Parathyroid adenoma (tissue), 2 donors: ENCODE data around the gene TSGA10IP.

Source experiments
- H2AFZ ChIP-seq: fragments of 300-600 bp; sonication (generic); one replicate; pipeline ENCODE4 v1.7.0; 2017; ENCODE audit warnings: antibody characterized with exemption, mild to moderate bottlenecking
- H3K27ac ChIP-seq: fragments of 300-600 bp; sonication (generic); one replicate; pipeline ENCODE4 v1.7.0; 2017
- H3K27me3 ChIP-seq: fragments of 300-600 bp; sonication (generic); one replicate; pipeline ENCODE4 v1.7.0; 2017; ENCODE audit warnings: low read length; ENCODE audit not compliant: control insufficient read depth, insufficient read depth
- H3K36me3 ChIP-seq: fragments of 300-600 bp; sonication (generic); one replicate; pipeline ENCODE4 v1.7.0; 2017; ENCODE audit warnings: low read length; ENCODE audit not compliant: control insufficient read depth, insufficient read depth
- H3K4me1 ChIP-seq: fragments of 300-600 bp; sonication (generic); one replicate; pipeline ENCODE4 v1.7.0; 2017; ENCODE audit warnings: control low read depth
- H3K4me2 ChIP-seq: fragments of 300-600 bp; sonication (generic); one replicate; pipeline ENCODE4 v1.7.0; 2017; ENCODE audit warnings: low read length
- H3K4me3 ChIP-seq: fragments of 300-600 bp; sonication (generic); one replicate; pipeline ENCODE4 v1.7.0; 2017; ENCODE audit warnings: low read depth, low read length
- H3K79me2 ChIP-seq: fragments of 300-600 bp; sonication (generic); one replicate; pipeline ENCODE4 v1.7.0; 2017; ENCODE audit warnings: control low read depth
- H3K9ac ChIP-seq: fragments of 300-600 bp; sonication (generic); one replicate; pipeline ENCODE4 v1.7.0; 2017; ENCODE audit warnings: mild to moderate bottlenecking
- H3K9me3 ChIP-seq: fragments of 300-600 bp; sonication (generic); one replicate; pipeline ENCODE4 v1.7.0; 2017; ENCODE audit warnings: low read length; ENCODE audit not compliant: control insufficient read depth
- CTCF ChIP-seq: fragments of 300-600 bp; sonication (generic); IDR thresholded peaks from one replicate; pipeline ENCODE4 v1.7.0; 2017; ENCODE audit warnings: antibody characterized with exemption, mild to moderate bottlenecking
- donor health status: primary hyperparathyroidism.

Gene TSGA10IP

GRCh38 chr11:65937766-65938165 lies 7.5 kb upstream of the TSGA10IP start:
- H3K4me3 ChIP-seq: no peak overlapping the region
- no peaks in the 10 kb centered on the region for H3K36me3 ChIP-seq
- H3K9me3 ChIP-seq: no peaks in the 10 kb centered on the region
- no peak overlapping the region for H3K27ac ChIP-seq
- H3K27me3 ChIP-seq: no peaks in the 10 kb centered on the region
- no peak for TF ChIP-seq CTCF
- H3K4me2 ChIP-seq: no peak overlapping the region
- H3K4me1 ChIP-seq: no peaks in the 10 kb centered on the region
- no peak overlapping the region for H2AFZ ChIP-seq
- H3K79me2 ChIP-seq: no peaks in the 10 kb centered on the region
- H3K9ac ChIP-seq: no peak overlapping the region

GRCh38 chr11:65941720-65942310 lies 3.5 kb upstream of the TSGA10IP start:
- Histone ChIP-seq H3K9me3 (no peaks in the 10 kb centered on the region), H3K27me3 (no peaks in the 10 kb centered on the region), H3K36me3 (no peaks in the 10 kb centered on the region), H3K4me3 (no peak overlapping the region), H3K4me2 (no peak overlapping the region), H3K79me2 (no peaks in the 10 kb centered on the region), H2AFZ (no peak overlapping the region), H3K27ac (no peak overlapping the region), H3K4me1 (no peaks in the 10 kb centered on the region), H3K9ac (no peak overlapping the region)
- no peak for TF ChIP-seq CTCF

DNA sequence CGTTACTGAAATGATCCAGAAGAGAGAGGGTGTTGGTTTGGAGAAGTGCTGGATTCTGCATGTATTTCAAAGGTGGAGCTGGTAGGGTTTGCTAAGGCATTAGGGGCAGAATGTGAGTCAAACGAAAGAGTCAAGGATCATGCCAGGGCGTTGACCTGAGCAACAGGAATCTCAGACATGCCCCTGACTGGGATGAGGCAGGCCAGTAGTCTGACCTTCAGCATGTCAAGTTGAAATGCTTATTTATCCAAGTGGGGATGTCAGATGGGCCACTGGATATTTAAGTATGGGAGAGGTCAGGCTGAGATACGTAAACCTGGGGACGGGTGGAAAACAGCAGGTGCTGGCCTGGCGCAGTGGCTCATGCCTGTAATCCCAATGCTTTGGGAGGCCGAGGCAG lies 2.7 kb upstream of the TSGA10IP start:
- H3K4me2 ChIP-seq: no peak overlapping the region
- TF ChIP-seq CTCF: no peak

GRCh38 chr11:65944191-65944590 lies 1.1 kb upstream of the TSGA10IP start:
- no peaks in the 10 kb centered on the region for H3K79me2 ChIP-seq
- H3K27me3 ChIP-seq: no peaks in the 10 kb centered on the region
- no peaks in the 10 kb centered on the region for H3K9me3 ChIP-seq
- H3K4me3 ChIP-seq: no peak overlapping the region
- H3K36me3 ChIP-seq: no peaks in the 10 kb centered on the region
- no peak overlapping the region for H3K4me2 ChIP-seq
- no peak for TF ChIP-seq CTCF
- H3K4me1 ChIP-seq: no peaks in the 10 kb centered on the region
- H2AFZ ChIP-seq: no peak overlapping the region
- H3K9ac ChIP-seq: no peak overlapping the region
- H3K27ac ChIP-seq: no peak overlapping the region

More for the DNA sequence above, 2.7 kb upstream of the TSGA10IP start:
- Histone ChIP-seq H2AFZ (no peak overlapping the region), H3K9me3 (no peaks in the 10 kb centered on the region), H3K4me1 (no peaks in the 10 kb centered on the region), H3K27ac (no peak overlapping the region), H3K9ac (no peak overlapping the region), H3K4me3 (no peak overlapping the region), H3K27me3 (no peaks in the 10 kb centered on the region), H3K79me2 (no peaks in the 10 kb centered on the region), H3K36me3 (no peaks in the 10 kb centered on the region)

DNA sequence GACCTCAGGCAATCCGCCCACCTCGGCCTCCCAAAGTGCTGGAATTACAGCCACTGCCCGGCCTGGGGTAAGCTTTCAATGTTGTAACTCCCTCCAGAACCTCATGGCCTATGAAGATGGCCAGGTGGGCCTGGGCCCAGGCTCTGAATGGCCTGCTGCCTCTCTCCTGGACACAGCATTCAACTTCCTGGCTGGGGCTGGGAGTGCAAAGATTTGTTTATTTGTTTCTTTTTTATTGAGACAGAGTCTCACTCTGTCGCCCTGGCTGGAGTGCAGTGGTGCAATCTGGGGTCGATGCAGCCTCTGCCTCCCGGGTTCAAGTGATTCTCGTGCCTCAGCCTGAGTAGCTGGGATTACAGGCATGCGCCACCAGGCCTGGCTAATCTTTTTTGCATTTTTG lies 513 bp upstream of the TSGA10IP start:
- TF ChIP-seq CTCF: no peak
- Histone ChIP-seq H3K4me2 (no peak overlapping the region), H3K4me1 (no peaks in the 10 kb centered on the region), H2AFZ (no peak overlapping the region), H3K9me3 (no peaks in the 10 kb centered on the region), H3K27me3 (no peaks in the 10 kb centered on the region), H3K79me2 (no peaks in the 10 kb centered on the region), H3K36me3 (no peaks in the 10 kb centered on the region), H3K9ac (no peak overlapping the region), H3K4me3 (no peak overlapping the region), H3K27ac (no peak overlapping the region)
